Endothelial cell of umbilical vein (primary cell): Measurements from ENCODE around the gene PLEKHG3. TPM values are rescaled to one million over a fixed set of nuclear protein-coding genes. Genes with fewer than 3 reads are reported as not detected.

Source experiments
- BruUV-seq: library from RNA; stranded (reverse); fragments of 400-500 nt; replicated peaks from 2 replicates; lab custom pipeline; 2021; lab: Mats Ljungman, UMichigan
- CTCF ChIA-PET: fragments of 300-600, 350-600 bp; sonication (Branson Sonifier 250); formaldehyde crosslinking; loops from one replicate; lab custom pipeline; 2021; ENCODE audit warnings: antibody characterized with exemption, inconsistent platforms; lab: Charles Lee
- POLR2A ChIA-PET: fragments of 300-600, 350-600 bp; sonication (Branson Sonifier 250); formaldehyde crosslinking; loops from one replicate; lab custom pipeline; 2021; ENCODE audit warnings: antibody characterized with exemption, inconsistent platforms; lab: Charles Lee
- DNase-seq: peaks from one replicate; pipeline ENCODE4 v3.0.0-alpha.2; 2011; ENCODE audit warnings: low read depth, low spot score
- FAIRE-seq: peaks from 2 replicates; lab custom pipeline; 2011; peaks lifted over from hg19 to GRCh38; lab: Jason Lieb, UNC
- H2AFZ ChIP-seq: 2 replicates; pipeline ENCODE4 v1.6.0; 2012; ENCODE audit warnings: low read depth, low read length, control low read depth, inconsistent platforms
- H3K27ac ChIP-seq: 2 replicates; pipeline ENCODE4 v1.5.1; 2011; ENCODE audit warnings: low read depth, mild to moderate bottlenecking, control low read depth, low read length, moderate library complexity; ENCODE audit not compliant: insufficient read depth
- H3K27me3 ChIP-seq, 2 experiments: 2 replicates each; pipeline versions ENCODE4 v1.6.0 to v1.6.1; 2011; ENCODE audit warnings: low read length in 2 of 2, mixed read lengths in 1 of 2; ENCODE audit not compliant: control insufficient read depth in 2 of 2, insufficient read depth in 2 of 2
- H3K36me3 ChIP-seq, 2 experiments: 2 replicates in 1 of 2; 3 replicates in 1 of 2; pipeline ENCODE4 v1.5.1; 2011; ENCODE audit warnings: low read length in 2 of 2, mild to moderate bottlenecking in 1 of 2, moderate library complexity in 1 of 2; ENCODE audit not compliant: control insufficient read depth in 2 of 2, insufficient read depth in 2 of 2; ENCODE audit errors: extremely low read depth in 1 of 2
- H3K4me1 ChIP-seq: 3 replicates; pipeline ENCODE4 v1.5.1; 2011; ENCODE audit warnings: mild to moderate bottlenecking, low read length; ENCODE audit not compliant: control insufficient read depth, insufficient read depth; ENCODE audit errors: extremely low read depth
- H3K4me2 ChIP-seq: 2 replicates; pipeline ENCODE4 v1.6.1; 2011; ENCODE audit warnings: low read length, control low read depth, mixed read lengths; ENCODE audit not compliant: insufficient read depth
- H3K4me3 ChIP-seq, 3 experiments: fragments of 200-600 bp in 1 of 3; sonication (generic), shearing (Covaris generic) in 1 of 3; replicated peaks in 1 of 3; 2 replicates each; pipeline ENCODE4 v1.5.1; 2011 to 2016; ENCODE audit warnings: control low read depth in 3 of 3, low read length in 3 of 3, mild to moderate bottlenecking in 2 of 3, inconsistent platforms in 1 of 3, low read depth in 1 of 3, moderate library complexity in 1 of 3; ENCODE audit not compliant: insufficient read depth in 1 of 3
- H3K79me2 ChIP-seq: 2 replicates; pipeline ENCODE4 v1.6.0; 2012; ENCODE audit warnings: low read length, inconsistent platforms; ENCODE audit not compliant: control insufficient read depth, insufficient read depth
- H3K9ac ChIP-seq: replicated peaks from 2 replicates; pipeline ENCODE3; 2011; ENCODE audit warnings: low read length, control low read depth; ENCODE audit not compliant: insufficient read depth; ENCODE audit errors: extremely low read depth
- H3K9me1 ChIP-seq: replicated peaks from 3 replicates; pipeline ENCODE4 v1.6.0; 2011; ENCODE audit warnings: mild to moderate bottlenecking, low read length; ENCODE audit not compliant: control insufficient read depth, insufficient read depth; ENCODE audit errors: extremely low read depth
- H3K9me3 ChIP-seq: replicated peaks from 2 replicates; pipeline ENCODE4 v1.5.1; 2012; ENCODE audit warnings: low read length, inconsistent platforms; ENCODE audit not compliant: control insufficient read depth, insufficient read depth
- H4K20me1 ChIP-seq: replicated peaks from 2 replicates; pipeline ENCODE3; 2011; ENCODE audit warnings: mild to moderate bottlenecking, low read length; ENCODE audit not compliant: control insufficient read depth, insufficient read depth; ENCODE audit errors: extremely low read depth
- CTCF ChIP-seq, 2 donors: IDR thresholded peaks; 1 replicate in 1 of 2; 2 replicates in 1 of 2; pipeline ENCODE4 v1.5.1; 2011; ENCODE audit warnings: low read length in 2 of 2, mild to moderate bottlenecking in 2 of 2, moderate library complexity in 2 of 2, control low read depth in 1 of 2, inconsistent platforms in 1 of 2, low read depth in 1 of 2; ENCODE audit not compliant: insufficient read depth in 1 of 2; ENCODE audit errors: extremely low read depth in 1 of 2
- EZH2 ChIP-seq: IDR thresholded peaks from 2 replicates; pipeline ENCODE4 v1.6.1; 2012; ENCODE audit warnings: borderline replicate concordance, low read depth, mild to moderate bottlenecking, moderate library complexity, low read length, inconsistent platforms; ENCODE audit not compliant: severe bottlenecking
- FOS ChIP-seq: IDR thresholded peaks from 2 replicates; pipeline ENCODE4 v1.6.1; 2011; ENCODE audit warnings: mild to moderate bottlenecking, low read length, moderate library complexity, borderline replicate concordance; ENCODE audit not compliant: insufficient read depth
- GATA2 ChIP-seq: IDR thresholded peaks from 2 replicates; pipeline ENCODE4 v1.7.0; 2011; ENCODE audit warnings: low read depth, mild to moderate bottlenecking, moderate library complexity, mixed read lengths, low read length; ENCODE audit not compliant: insufficient read length, insufficient read depth
- JUN ChIP-seq: IDR thresholded peaks from 2 replicates; pipeline ENCODE4 v1.6.1; 2011; ENCODE audit warnings: borderline replicate concordance, low read depth; ENCODE audit not compliant: insufficient read length, insufficient read depth
- MAX ChIP-seq: IDR thresholded peaks from 2 replicates; pipeline ENCODE4 v1.6.1; 2011; ENCODE audit not compliant: insufficient read depth, insufficient read length
- MYC ChIP-seq: IDR thresholded peaks from one replicate; pipeline ENCODE4 v1.6.1; 2011; ENCODE audit warnings: mild to moderate bottlenecking, low read depth, low read length
- POLR2A ChIP-seq: IDR thresholded peaks from 2 replicates; pipeline ENCODE4 v1.6.1; 2012; ENCODE audit warnings: low read depth, mild to moderate bottlenecking, control low read depth, low read length
- POLR2AphosphoS5 ChIP-seq: IDR thresholded peaks from 2 replicates; pipeline ENCODE4 v1.6.1; 2012; ENCODE audit warnings: low read depth, mild to moderate bottlenecking, control low read depth, low read length, moderate library complexity; ENCODE audit not compliant: insufficient read depth
- dilution Hi-C: fragments of 300-500 bp; cut with MboI; formaldehyde crosslinking; loops from one replicate; pipeline ENCODE4 v1.15.0; 2019; ENCODE audit warnings: low sequenced_read_pairs; ENCODE audit not compliant: extremely low pct_ligation_motif_present
- intact Hi-C: fragments of 100-400 bp; cut with micrococcal nuclease; formaldehyde crosslinking; loops from one replicate; pipeline ENCODE4 v1.10.0; 2022
- polyA plus RNA-seq, 4 experiments: library from polyadenylated mRNA; depleted of rRNA in 3 of 4; stranded (reverse) in 3 of 4; unstranded in 1 of 4; fragments of >200 nt; gene quantifications; 2 replicates each; pipeline versions ENCODE4 v1.2.1 to v1.2.3, GENCODE V29; 2011 to 2012; ENCODE audit warnings: missing spikeins in 1 of 4
- total RNA-seq: library from RNA; stranded (reverse); gene quantifications from 2 replicates; pipeline ENCODE4 v1.2.3, GENCODE V29; 2021

PLEKHG3 gene
- total and polyA plus RNA-seq, 2 donors (not counting 3 experiments of a cell fraction or from before 2014, with no cell fraction given) = 6.6 to 8.0 TPM

- H3K9me3 ChIP-seq = no peaks in the 10 kb centered on the region
- CTCF ChIA-PET = interaction anchor here (0.7 to 2.5 kb wide), 5 partner anchors 11 to 121 kb away, joined by 3 to 9 read pairs (median 3); no protein-coding TSS in a partner anchor
- intact Hi-C loops (no loop called here), dilution Hi-C loops (no loop called here)
- H3K27me3 ChIP-seq = peaks cover 0 to 3% of the 10 kb centered on the region in 2 experiments
- H3K27ac ChIP-seq = no peak overlapping the region
- TF ChIP-seq CTCF (IDR thresholded peaks at IDR 0.05; ENCODE audit: extremely low read depth in 1 of 2, insufficient read depth in 1 of 2, low read depth in 1 of 2, low read length in 2 of 2) (no peak), JUN (no peak), GATA2 (no peak), POLR2A (no peak), FOS (no peak), MYC (no peak), EZH2 (no peak), POLR2AphosphoS5 (no peak), MAX (no peak)
- no peak overlapping the region for H3K4me3 ChIP-seq
- H4K20me1 ChIP-seq = no peaks in the 10 kb centered on the region
- no peak overlapping the region for H3K4me2 ChIP-seq
- no peak overlapping the region for H3K9ac ChIP-seq
- no peak overlapping the region for H2AFZ ChIP-seq
- no peaks in the 10 kb centered on the region for H3K9me1 ChIP-seq
- no peaks in the 10 kb centered on the region for H3K36me3 ChIP-seq
- H3K79me2 ChIP-seq = no peaks in the 10 kb centered on the region
- POLR2A ChIA-PET = no interaction called here
- H3K4me1 ChIP-seq = no peaks in the 10 kb centered on the region
- no peak for DNase-seq
- no TSS peak for BruUV-seq
- no peak for FAIRE-seq
Measured at GRCh38 chr14:64772397-64772950, 68.2 kb downstream of the PLEKHG3 start.
